Nephron progenitor cell (in vitro differentiated cells): ENCODE measurements around the gene LGALS3.

Source experiments
- DNase-seq: peaks from one replicate; pipeline ENCODE4 v3.0.0; 2021
- H3K27ac Mint-ChIP-seq: 2 replicates; pipeline ENCODE4 v1.8.0; 2021; ENCODE audit warnings: mild to moderate bottlenecking, moderate library complexity, mixed read lengths
- H3K27me3 Mint-ChIP-seq: 2 replicates; pipeline ENCODE4 v1.8.0; 2021; ENCODE audit warnings: mild to moderate bottlenecking, low read depth, mixed read lengths; ENCODE audit not compliant: poor library complexity
- H3K36me3 Mint-ChIP-seq: 2 replicates; pipeline ENCODE4 v1.8.0; 2021; ENCODE audit warnings: low read depth, mixed read lengths
- H3K4me1 Mint-ChIP-seq: 2 replicates; pipeline ENCODE4 v1.8.0; 2021; ENCODE audit warnings: mixed read lengths
- H3K4me3 Mint-ChIP-seq: 2 replicates; pipeline ENCODE4 v1.8.0; 2021; ENCODE audit warnings: mild to moderate bottlenecking, moderate library complexity, mixed read lengths
- H3K9me3 Mint-ChIP-seq: 2 replicates; pipeline ENCODE4 v1.8.0; 2021; ENCODE audit warnings: mild to moderate bottlenecking, moderate library complexity, mixed read lengths
- CTCF ChIP-seq: fragments of 200-600 bp; sonication (generic); IDR thresholded peaks from 2 replicates; pipeline ENCODE4 v1.5.0; 2021; ENCODE audit warnings: antibody characterized with exemption

The LGALS3 gene

GRCh38 chr14:55126034-55126433 is 3.0 kb upstream of the LGALS3 start:
- peaks cover 67% of the 10 kb centered on the region for H3K27me3 Mint-ChIP-seq
- DNase-seq: no peak
- no peaks in the 10 kb centered on the region for H3K9me3 Mint-ChIP-seq
- H3K27ac Mint-ChIP-seq: no peak overlapping the region
- peaks cover 30% of the 10 kb centered on the region for H3K4me1 Mint-ChIP-seq
- H3K36me3 Mint-ChIP-seq: no peaks in the 10 kb centered on the region
- H3K4me3 Mint-ChIP-seq: no peak overlapping the region
- TF ChIP-seq CTCF: no peak

GRCh38 chr14:55126932-55127459 is 2.1 kb upstream of the LGALS3 start:
- H3K36me3 Mint-ChIP-seq: no peaks in the 10 kb centered on the region
- peaks cover 25% of the 10 kb centered on the region for H3K4me1 Mint-ChIP-seq
- no peak overlapping the region for H3K27ac Mint-ChIP-seq
- H3K27me3 Mint-ChIP-seq: peaks cover 74% of the 10 kb centered on the region
- no peak for TF ChIP-seq CTCF
- no peak for DNase-seq
- H3K4me3 Mint-ChIP-seq: no peak overlapping the region
- H3K9me3 Mint-ChIP-seq: no peaks in the 10 kb centered on the region

GRCh38 chr14:55127460-55127951 is 1.5 kb upstream of the LGALS3 start:
- Mint-ChIP-seq H3K27me3 (peaks cover 78% of the 10 kb centered on the region), H3K9me3 (no peaks in the 10 kb centered on the region), H3K4me1 (peaks cover 20% of the 10 kb centered on the region), H3K36me3 (no peaks in the 10 kb centered on the region), H3K27ac (no peak overlapping the region), H3K4me3 (no peak overlapping the region)
- no peak for TF ChIP-seq CTCF
- DNase-seq: no peak

- Mint-ChIP-seq H3K4me1 (peaks cover 10% of the 10 kb centered on the region), H3K27ac (no peak overlapping the region), H3K9me3 (no peaks in the 10 kb centered on the region), H3K27me3 (peaks cover 78% of the 10 kb centered on the region), H3K4me3 (peak overlapping the region; percentile 78), H3K36me3 (no peaks in the 10 kb centered on the region)
- no peak for TF ChIP-seq CTCF
- DNase-seq: no peak
Measured at GRCh38 chr14:55128386-55129085, 516 bp upstream of the LGALS3 start.

- Mint-ChIP-seq H3K27me3 (peaks cover 71% of the 10 kb centered on the region), H3K4me1 (peaks cover 10% of the 10 kb centered on the region), H3K4me3 (peak overlapping the region; percentile 72), H3K9me3 (no peaks in the 10 kb centered on the region), H3K27ac (no peak overlapping the region), H3K36me3 (no peaks in the 10 kb centered on the region)
- no peak for TF ChIP-seq CTCF
- peak; percentile 57 for DNase-seq
Measured at GRCh38 chr14:55129428-55130195, 560 bp downstream of the LGALS3 start.
